GM19238 (cell line): ENCODE results near the gene CCDC86.
A peak's percentile ranks its signal among the peaks of the same experiment; 100 is the strongest.
"Not testable (repeated sequence)": the region's sequence is repeated elsewhere in the genome, so short reads cannot be mapped to it uniquely, and the experiment has no call there.

ENCODE experiments used
- DNase-seq: peaks from one replicate; pipeline ENCODE4 v3.0.0; 2011; ENCODE audit warnings: low spot score; ENCODE audit not compliant: insufficient read length

CCDC86 gene

GRCh38 chr11:60841797-60842667 lies at the start of gene CCDC86:
TSS of gene CCDC86 (plus strand) at chr11:60842113. CDS start at chr11:60842125, 12 bp downstream.
- DNase-seq, result peak; percentile 99

- DNase-seq, result no peak
Observed at GRCh38 chr11:60792521-60792920, 49.4 kb upstream of the CCDC86 start.

GRCh38 chr11:60795291-60795690 lies 46.6 kb upstream of the CCDC86 start:
- no peak for DNase-seq

GRCh38 chr11:60797846-60798630 lies 43.9 kb upstream of the CCDC86 start:
- no peak for DNase-seq

GRCh38 chr11:60798631-60799030 lies 43.3 kb upstream of the CCDC86 start:
- no peak for DNase-seq

GRCh38 chr11:60801194-60801593 lies 40.7 kb upstream of the CCDC86 start:
- DNase-seq, result no peak

GRCh38 chr11:60803273-60803936 lies 38.5 kb upstream of the CCDC86 start:
- DNase-seq, result no peak

GRCh38 chr11:60809249-60809648 lies 32.7 kb upstream of the CCDC86 start:
- no peak for DNase-seq

GRCh38 chr11:60809691-60810090 lies 32.2 kb upstream of the CCDC86 start:
- DNase-seq, result no peak

- no peak for DNase-seq
Observed at GRCh38 chr11:60810151-60810550, 31.8 kb upstream of the CCDC86 start.

GRCh38 chr11:60810569-60810968 lies 31.3 kb upstream of the CCDC86 start:
- DNase-seq, result no peak

- DNase-seq, result no peak
Observed at GRCh38 chr11:60813324-60813723, 28.6 kb upstream of the CCDC86 start.

GRCh38 chr11:60814112-60814511 lies 27.8 kb upstream of the CCDC86 start:
- DNase-seq, result no peak

- DNase-seq, result no peak
Observed at GRCh38 chr11:60816590-60817157, 25.2 kb upstream of the CCDC86 start.

GRCh38 chr11:60818057-60818456 lies 23.9 kb upstream of the CCDC86 start:
- no peak for DNase-seq

GRCh38 chr11:60821827-60822599 lies 19.9 kb upstream of the CCDC86 start:
- DNase-seq, result no peak

- not testable (repeated sequence) for DNase-seq
Observed at GRCh38 chr11:60823745-60824306, 18.1 kb upstream of the CCDC86 start.

- no peak for DNase-seq
Observed at GRCh38 chr11:60825118-60825517, 16.8 kb upstream of the CCDC86 start.

- no peak for DNase-seq
Observed at GRCh38 chr11:60825790-60826189, 16.1 kb upstream of the CCDC86 start.

- DNase-seq, result no peak
Observed at GRCh38 chr11:60830478-60831142, 11.3 kb upstream of the CCDC86 start.
